HUDEP-2 (cell line): ENCODE data around the gene ACTN1.
"Not testable (repeated sequence)": the region's sequence is repeated elsewhere in the genome, so short reads cannot be mapped to it uniquely, and the experiment has no call there.

Experiments used
- DNase-seq, 76 experiments: peaks; one replicate each; lab custom pipeline; 2025; ENCODE audit not compliant: unreplicated experiment in 76 of 76; lab: John Stamatoyannopoulos, UW

The ACTN1 gene

DNA sequence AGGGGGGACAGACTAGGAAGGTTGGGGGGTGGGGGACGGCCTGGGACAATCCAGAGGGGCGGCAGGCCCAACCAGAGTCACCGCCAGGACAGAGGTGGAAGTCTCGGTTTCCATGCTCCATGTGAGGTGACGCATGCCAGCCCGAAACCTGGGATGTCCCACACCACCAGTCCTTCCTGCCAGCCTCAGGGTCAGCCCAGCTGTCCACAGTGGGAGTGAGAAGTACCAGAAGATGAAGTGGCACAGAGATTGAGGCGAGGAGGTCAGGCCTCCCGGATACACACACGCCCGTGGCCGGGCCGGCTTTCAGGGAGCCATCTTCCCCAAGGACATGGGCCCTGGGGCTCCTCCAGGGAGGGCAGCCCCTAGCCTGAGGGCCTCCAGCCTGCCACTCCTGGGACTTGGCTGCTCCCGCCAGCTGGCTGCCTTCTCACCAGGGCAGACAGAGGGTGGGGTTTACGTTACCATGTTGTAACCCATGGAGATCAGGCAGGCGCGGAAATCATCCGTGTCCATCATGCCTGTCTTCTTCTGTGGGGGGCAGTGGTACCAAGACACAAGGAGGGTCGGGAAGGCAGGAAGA, 101.0 kb downstream of the ACTN1 start:
- DNase-seq = no peak

DNA sequence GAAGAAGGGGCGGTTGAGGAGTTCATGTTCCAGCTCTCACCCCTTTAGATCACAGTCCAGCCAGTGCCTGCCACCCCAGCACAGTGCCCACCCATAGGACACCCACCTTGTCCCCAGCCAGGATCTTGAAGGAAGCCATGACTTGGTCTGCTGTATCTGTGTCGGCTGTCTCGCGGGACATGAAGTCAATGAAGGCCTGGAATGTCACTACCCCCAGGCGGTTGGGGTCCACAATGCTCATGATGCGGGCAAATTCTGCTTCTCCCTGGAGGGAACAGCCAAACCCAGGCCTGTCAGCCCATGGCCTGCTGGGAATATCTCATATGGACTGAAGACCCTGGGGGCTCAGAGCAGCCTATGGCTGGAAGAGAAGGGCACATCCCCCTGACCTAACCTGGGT, 102.1 kb downstream of the ACTN1 start:
- no peak for DNase-seq

DNA sequence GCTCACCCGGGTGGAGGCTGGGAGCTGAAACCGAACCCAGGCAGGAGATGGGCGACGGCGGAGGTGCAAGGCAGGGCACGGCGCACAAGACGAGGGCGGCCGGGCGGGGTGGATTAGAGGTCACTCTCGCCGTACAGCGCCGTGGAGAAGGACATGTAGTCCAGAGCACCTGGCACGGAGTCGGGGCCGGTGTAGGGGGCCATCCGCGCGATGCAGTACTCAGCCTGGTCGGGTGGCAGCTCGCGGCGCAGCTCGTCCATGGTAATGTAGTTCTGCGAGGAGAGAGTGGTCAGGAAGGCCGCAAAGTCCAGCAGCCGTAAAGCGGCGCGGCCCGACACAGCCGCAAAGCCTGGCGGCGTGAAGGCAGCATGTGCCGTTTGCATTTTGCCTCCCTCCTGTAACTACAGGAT, 104.4 kb downstream of the ACTN1 start:
- DNase-seq = no peak

DNA sequence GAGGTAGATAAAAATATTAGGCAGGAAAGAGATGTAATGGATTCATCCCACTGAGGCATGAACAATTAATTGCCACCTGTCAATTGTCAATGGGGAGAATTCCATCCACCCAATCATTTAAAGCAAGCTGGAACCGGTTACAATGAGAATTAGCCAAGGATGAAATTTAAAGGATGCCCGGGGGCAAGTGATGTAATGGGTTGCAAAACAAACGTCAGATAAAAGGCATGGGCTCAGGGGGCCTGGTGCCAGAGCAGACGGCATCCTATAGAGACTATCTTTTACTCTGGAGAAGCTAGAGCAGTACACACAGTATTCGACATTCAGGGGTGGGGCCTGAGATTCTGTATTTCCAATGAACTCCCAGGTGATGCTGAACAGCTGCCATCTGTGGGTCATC, 105.7 kb downstream of the ACTN1 start:
- DNase-seq = no peak

DNA sequence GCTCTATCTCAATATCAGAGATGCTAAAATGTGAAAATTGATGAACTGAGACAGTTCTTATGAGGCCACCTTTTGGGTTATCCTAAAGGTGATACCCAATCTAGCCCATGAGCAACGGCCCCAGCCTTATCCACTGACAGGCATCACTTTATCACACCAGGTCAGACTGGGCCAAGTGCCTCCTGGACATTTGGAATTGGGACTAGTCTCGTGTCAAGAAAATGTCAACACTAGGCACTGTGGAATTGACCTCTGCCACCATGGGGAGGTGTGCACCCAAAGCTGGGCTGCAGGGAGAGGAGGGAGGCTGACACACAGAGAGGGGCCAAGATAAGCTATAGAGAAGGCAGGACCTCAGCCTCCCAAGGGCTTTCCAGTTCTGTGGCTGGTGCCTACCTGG, 107.7 kb downstream of the ACTN1 start:
- DNase-seq = no peak

DNA sequence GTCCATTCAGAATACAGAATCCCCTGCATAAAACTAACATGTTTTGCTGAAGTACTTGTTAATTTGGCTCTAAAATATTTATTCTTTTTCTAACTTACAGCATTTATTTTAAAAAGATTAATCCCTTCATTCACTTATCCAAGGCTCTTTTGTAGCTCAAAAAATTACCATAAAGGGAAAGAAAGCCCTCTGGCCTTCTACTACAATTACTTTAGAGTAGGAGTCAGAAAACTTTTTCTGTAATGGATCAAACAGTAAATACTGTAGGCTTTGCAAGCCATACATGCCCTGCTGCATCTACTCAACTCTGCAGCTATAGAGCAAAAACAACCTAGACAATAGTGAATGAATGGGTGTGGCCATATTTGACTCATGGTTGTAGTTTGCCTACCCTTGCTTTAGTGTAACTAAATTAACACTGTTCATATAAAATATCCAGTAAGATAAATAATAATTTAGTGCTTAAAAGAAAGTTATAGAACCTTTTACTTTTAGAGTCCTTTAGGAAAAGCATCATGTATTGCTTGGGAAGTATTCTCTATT, 112.0 kb downstream of the ACTN1 start:
- no peak for DNase-seq

DNA sequence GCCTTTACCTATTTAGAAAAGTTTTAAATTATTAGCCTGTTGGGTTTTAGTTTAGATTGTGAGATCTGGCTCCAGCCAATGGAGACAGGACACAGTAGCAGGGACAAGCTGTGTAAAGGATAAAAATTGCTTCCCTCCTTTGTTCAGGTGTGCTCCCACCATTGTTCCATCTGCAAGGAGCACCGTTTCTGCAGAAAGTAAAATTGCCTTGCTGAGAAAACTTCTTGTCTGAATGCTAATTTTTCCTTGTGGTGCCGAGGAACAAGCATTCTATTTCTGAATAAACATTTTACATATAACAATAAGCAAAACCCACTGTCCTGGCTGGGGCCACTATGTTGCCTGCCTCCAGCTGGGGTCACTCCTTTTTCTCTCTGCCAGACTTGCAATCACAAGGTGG, 113.6 kb downstream of the ACTN1 start:
- no peak for DNase-seq

DNA sequence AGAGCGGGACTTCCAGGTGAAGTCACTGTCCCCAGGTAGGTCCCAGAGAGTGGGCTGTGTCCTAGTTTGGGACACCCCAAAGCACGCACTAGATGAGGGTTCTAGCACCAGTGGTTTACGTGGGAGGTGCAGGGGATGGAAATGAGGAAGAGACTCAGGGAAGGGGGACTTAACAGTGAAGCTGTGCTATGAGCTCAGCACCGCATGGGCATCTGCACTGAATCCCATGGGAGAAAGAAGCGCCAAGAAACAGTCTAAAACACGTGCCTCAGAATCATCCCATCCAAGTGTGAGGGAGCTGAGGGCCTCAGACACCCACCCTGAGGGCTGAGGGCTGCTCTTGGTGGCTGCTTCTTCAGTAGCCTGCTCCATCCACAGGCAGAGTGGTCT, 114.7 kb downstream of the ACTN1 start:
- DNase-seq = no peak

DNA sequence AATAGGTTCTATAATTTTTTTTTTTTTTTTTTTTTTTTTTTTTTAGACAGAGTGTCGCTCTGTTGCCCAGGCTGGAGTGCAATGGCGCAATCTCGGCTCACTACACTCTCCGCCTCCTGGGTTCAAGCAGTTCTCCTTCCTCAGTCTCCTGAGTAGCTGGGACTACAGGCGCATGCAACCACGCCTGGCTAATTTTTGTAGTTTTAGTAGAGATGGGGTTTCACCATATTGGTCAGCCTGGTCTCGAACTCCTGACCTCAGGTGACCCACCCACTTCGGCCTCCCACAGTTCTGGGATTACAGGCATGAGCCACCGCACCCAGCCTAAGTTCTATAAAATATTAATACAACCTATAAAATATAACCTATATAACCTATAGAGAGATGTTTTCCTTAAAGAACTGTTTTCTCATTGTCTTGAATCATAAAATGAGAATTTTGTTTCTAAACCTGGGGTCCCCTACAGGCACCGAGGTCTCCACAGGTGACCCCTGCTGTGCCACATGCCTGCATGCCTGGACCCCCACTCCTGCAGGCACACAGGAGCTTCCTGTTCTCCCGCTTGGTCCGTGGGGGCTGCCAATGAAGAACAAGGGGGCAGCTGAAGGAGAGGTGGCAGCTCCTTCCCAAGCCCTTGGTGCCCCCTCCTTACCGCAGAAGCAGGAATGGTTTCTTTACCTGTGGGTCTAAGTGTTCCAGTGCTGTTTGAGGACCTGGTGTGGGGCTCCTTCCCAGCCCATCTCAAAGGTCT, 115.3 kb downstream of the ACTN1 start:
- DNase-seq = no peak

DNA sequence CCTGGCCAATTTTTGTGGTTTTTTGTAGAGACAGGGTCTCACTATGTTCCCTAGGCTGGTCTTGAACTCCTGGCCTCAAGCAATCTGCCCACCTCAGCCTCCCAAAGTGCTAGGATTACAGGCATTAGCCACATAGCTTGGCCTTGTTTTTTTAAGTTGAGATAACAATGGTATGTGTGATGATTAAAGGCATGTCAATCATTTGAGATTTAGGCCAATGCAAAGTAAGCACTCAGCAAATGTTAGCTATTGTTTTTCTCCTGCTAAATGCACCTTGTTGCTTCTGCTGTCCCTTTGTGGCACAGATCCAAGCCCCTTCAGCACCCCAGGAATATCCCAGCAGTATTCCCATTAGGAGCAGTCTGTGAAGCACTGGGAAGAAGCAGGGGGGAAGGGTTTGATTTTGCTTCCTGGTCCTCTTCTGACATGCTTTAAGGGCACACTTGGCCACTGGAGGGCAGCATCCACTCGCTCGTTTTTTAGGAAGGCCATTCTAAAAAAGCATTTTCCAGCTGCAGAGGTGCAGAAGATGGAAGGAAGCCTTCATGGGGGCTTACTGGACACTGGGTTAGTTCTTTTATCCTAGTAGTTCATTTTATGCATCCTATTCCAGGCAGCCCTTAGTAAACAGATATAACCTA, 116.0 kb downstream of the ACTN1 start:
- peak in 56 of 76 experiments; percentile 2 to 66 (median 38) for DNase-seq

DNA sequence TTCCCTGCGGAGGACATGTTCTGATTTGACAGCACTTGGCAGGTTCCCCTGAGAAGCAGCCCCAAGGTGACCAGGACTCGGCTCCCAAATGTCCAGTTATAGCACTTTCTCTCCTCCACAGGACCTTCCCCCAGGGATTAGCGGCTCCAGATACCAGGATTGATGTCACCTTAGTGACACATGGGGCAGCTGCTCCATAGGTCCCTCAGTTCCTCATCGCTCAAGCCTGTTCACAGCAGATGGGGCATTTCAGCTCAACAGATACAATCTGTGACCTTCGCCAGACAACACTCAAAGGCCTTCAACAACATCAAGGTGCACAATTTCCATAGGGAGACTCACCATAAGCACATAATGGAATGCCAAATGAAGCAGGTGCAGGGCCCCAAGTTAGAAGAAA, 118.3 kb downstream of the ACTN1 start:
- DNase-seq = no peak

DNA sequence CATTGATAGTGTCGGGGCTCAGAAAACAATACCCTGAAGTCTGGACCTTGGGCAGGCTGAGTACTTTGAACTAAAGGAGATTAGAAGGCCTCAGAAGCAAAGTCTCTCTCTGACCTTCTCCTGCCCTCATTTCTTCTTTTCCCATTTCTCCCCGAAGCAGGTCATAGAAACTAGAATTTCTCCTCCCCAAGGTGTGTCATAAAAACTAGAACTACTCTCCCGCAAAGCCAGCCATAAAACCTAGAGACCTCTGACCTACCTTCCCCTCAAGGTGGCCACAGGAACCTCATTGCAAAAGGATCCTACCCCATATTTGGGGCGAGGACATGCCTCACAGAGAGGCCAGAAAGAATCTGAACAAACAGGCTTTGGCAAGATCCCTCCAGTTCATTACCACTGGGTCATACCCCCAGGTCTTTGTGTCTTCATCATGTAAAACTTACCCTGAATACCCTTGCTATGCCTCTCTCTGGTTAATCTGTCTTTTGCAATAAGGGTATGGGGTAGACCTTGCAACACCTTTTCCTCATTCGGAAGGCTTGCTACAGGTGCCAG, 121.5 kb downstream of the ACTN1 start:
- DNase-seq = no peak

DNA sequence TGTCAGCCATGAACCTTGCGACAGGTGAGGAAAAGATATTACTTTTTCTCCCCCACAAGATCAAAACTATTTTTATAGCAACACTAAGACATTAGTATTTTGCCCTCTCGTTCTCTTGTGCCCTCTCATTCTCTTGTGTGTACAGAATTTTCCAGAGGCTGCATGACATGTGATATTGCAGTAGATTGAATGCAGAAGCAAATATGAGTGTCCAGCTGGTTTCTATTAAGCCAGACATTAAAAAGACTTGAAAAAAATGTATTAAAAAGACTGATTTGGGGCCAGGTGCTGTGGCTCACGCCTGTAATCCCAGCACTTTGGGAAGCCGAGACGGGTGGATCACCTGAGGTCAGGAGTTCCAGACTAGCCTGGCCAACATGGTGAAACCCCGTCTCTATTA, 122.5 kb downstream of the ACTN1 start:
- no peak for DNase-seq

DNA sequence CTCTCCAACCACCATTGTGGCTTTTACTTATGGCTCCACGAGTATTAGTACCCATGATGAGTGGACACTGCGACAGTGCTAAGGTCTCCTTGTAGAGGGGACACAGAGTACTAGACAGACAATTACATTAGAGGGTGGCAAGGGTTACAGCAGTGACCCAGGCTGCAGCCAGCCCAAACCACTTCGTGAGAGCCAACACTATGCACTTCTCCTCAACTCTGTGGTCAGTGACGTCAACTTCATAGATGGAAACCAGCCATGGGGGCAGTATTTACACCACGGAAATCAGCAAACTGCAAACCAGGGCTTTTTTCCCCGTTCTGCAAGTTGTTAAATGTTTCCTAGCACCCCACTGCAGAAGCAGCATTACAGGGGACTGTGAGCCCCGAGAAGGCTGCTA, 124.7 kb downstream of the ACTN1 start:
- DNase-seq = no peak

DNA sequence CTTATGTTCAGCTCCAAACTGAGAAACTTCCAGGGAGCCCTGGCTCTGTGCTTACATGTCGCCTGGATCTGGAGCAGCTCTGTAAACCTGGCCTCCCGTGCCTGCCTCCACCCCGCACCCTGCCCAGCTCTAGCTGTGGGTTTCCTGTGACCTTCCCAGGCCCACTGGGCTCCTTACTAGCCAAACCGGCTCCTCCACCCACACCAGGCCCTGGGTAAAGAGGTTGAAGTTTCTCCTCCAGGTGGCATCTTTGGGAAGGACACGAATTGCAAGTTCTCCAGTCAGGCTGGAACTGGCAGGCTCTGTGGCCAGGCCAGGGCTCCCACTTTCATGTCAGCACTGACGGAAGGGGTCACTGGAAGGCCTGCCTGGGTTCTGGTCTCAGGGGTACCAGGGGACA, 125.4 kb downstream of the ACTN1 start:
- no peak for DNase-seq

DNA sequence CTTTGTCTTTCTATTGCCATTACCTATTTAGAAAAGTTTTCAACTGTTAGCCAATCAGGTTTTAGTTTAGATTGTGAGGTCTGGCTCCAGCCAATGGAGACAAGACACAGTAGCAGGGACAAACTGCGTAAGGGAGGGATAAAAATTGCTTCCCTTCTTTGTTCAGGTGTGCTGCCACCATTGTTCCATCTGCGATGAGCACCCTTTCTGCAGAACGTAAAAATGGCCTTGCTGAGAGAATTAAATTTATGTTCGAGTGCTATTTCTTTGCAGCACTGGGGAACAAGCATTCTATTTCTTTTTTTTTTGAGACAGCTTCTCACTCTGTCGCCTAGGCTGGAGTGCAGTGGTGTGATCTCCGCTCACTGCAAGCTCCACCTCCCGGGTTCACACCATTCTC, 126.6 kb downstream of the ACTN1 start:
- not testable (repeated sequence) for DNase-seq

DNA sequence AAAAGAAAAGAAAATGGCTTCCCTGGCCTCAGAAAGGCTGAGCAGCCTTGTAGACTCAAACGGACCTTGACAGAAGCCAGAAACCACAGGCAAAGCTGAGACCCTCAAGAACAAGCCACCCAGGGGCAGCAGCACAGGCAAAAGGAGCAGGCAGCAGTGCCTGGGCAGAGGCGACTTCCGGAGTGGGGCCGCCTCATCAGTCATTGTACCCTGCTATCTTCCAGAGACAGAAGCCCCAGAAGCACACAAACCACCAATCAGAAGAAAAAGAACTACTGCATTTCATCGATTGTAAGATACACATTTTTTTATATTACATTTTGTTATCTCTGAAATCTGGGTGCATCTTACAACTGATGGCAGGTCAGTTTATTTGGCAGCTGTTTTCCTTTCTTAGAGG, 128.0 kb downstream of the ACTN1 start:
- no peak for DNase-seq

DNA sequence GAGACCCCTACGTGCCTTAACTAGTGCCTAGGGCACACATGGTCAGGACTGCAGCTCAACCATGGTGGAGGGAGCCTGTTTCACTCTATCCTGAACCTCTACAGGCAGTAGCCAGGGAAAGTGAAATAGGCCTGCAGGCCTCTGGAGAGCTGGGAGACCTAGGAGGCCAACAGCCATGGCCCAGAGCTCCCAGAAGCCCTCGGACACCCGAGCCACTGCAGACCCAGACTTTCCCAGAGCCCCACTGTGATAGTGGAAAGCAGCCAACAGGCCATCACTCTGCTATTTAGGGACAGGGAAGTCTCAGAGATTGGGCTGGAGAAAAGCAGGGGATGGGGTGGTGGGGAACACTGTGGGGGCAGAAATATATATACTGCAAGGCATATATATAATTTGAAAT, 129.7 kb downstream of the ACTN1 start:
- no peak for DNase-seq

DNA sequence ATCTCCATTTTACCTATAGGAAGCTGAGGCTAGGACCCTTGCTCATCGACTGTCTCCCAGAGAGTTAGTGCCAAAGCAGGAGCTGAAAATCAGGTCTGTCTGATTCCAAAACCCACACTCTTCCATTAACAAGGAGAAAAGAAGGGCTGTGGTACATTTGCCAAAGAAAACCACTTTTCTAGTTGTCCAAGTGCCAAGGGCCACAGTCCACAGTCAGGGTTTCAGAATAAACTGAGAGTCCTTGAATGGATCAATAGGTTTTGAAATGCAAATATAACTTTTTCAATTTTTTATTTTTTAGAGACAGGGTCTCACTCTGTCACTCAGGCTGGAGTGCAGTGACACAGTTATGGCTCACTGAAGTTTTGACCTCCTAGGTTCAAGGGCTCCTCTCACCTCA, 130.8 kb downstream of the ACTN1 start:
- DNase-seq = no peak

DNA sequence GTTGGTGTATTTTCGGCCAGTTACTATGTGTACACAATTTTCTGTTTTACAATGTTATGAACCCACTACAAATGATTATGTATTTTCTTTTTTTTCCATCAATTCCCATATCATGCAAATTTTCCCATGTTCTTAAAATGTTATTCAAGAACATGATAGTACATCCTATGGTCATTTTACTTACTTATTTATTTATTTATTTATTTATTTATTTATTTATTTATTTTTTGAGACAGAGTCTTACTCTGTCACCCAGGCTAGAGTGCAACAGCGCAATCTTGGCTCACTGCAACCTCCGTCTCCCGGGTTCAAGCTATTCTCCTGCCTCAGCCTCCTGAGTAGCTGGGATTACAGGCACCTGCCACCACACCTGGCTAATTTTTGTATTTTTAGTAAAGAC, 131.5 kb downstream of the ACTN1 start:
- DNase-seq = not testable (repeated sequence)

DNA sequence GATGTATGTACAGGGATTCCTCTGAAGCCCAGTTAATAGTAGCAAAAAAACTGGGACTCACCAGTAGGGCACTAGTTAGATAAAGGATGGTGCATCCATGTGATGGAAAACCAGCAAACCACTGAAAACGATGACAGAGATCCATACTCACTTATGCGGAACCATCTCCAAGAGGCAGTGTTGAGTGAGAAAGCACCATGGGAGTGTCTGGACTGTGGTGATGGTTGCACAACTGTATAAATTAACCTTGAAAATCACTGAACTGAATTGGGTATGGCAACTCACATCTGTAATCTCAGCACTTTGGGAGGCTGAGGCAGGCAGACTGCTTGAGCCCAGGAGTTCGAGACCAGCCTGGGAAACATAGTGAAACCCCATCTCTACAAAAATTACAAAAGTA, 132.6 kb downstream of the ACTN1 start:
- DNase-seq = no peak

DNA sequence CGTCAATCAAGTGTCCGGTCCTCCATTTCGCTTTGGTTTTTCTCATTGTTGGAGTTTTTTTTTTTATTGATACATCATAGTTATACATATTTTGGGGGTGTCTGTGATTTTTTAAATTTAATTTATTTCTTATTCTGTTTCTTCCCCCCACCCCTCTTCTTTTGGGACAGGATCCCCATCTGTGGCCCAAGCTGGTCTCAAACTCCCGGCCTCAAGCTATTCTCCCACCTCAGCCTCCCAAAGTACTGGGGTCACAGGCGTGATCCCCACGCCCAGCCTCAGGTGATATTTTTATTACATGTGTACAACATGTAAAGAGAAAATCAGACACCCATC, 134.9 kb downstream of the ACTN1 start:
- no peak for DNase-seq
